Gastrocnemius medialis (tissue), 4 donors: ENCODE results near the gene F8A3. TPM values are rescaled to one million over a fixed set of nuclear protein-coding genes. Genes with fewer than 3 reads are reported as not detected.

Source experiments
- ATAC-seq, 2 donors: fragments of 150-250 bp; one replicate each; pipeline ENCODE4 v1.9.1; 2016
- DNase-seq, 2 donors: peaks; one replicate each; pipeline ENCODE4 v3.0.0-alpha.2; 2019
- H3K27ac ChIP-seq, 4 donors: fragments of 200-600 bp; sonication (generic); 1 replicate in 1 of 4; 2 replicates in 3 of 4; pipeline ENCODE4 v1.5.1; 2016 to 2018; ENCODE audit warnings: mild to moderate bottlenecking in 2 of 4, moderate library complexity in 1 of 4
- H3K27me3 ChIP-seq, 3 donors: fragments of 200-600 bp; sonication (generic) in 2 of 3; 1 replicate in 1 of 3; 2 replicates in 2 of 3; pipeline versions ENCODE4 v1.5.1 to v1.6.0; 2016 to 2019; ENCODE audit warnings: mild to moderate bottlenecking in 1 of 3, moderate library complexity in 1 of 3
- H3K36me3 ChIP-seq, 2 donors: fragments of 200-600 bp; sonication (generic) in 1 of 2; one replicate each; pipeline ENCODE4 v1.5.1; 2017 to 2018
- H3K4me1 ChIP-seq, 2 donors: fragments of 200-600 bp; sonication (generic) in 1 of 2; one replicate each; pipeline ENCODE4 v1.5.1; 2016 to 2017; ENCODE audit warnings: mild to moderate bottlenecking in 2 of 2
- H3K4me3 ChIP-seq, 4 donors: fragments of 200-600 bp; sonication (generic) in 3 of 4; 1 replicate in 1 of 4; 2 replicates in 3 of 4; pipeline ENCODE4 v1.5.1; 2016 to 2019; ENCODE audit warnings: mild to moderate bottlenecking in 2 of 4
- H3K9me3 ChIP-seq, 3 donors: fragments of 200-600 bp; sonication (generic) in 2 of 3; 1 replicate in 1 of 3; 2 replicates in 2 of 3; pipeline ENCODE4 v1.5.1; 2016 to 2019
- POLR2A ChIP-seq, 2 donors: fragments of 450-650 bp; IDR thresholded peaks; one replicate each; pipeline ENCODE4 v1.6.1; 2017; ENCODE audit warnings: antibody characterized with exemption in 2 of 2, mild to moderate bottlenecking in 2 of 2, moderate library complexity in 2 of 2
- in situ Hi-C, 4 donors: fragments of 200-750 bp; cut with MboI; loops; one replicate each; pipeline versions ENCODE4 v1.15.0 to v1.8.0; 2017; ENCODE audit warnings: low sequenced_read_pairs in 4 of 4
- intact Hi-C: fragments of 100-400 bp; cut with DNase I; formaldehyde crosslinking; loops from one replicate; pipeline ENCODE4 v1.15.1; 2023; ENCODE audit warnings: low total_unique reads
- microRNA-seq, 2 donors: library from miRNA; unstranded; fragments of <30 nt; microRNA quantifications; one replicate each; pipeline ENCODE4, GENCODE V29; 2016; ENCODE audit warnings: borderline replicate concordance in 2 of 2
- total RNA-seq, 4 donors: library from RNA; depleted of rRNA; stranded (reverse); fragments of >200 nt; gene quantifications; one replicate each; pipeline versions ENCODE4 v1.1.0 to v1.2.3, GENCODE V29; 2016
- TF ChIP-seq, protein P1 (sequence below), 5 experiments: fragments of 450-650 bp in 3 of 5; fragments of 200-600 bp in 2 of 5; sonication (generic) in 2 of 5; IDR thresholded peaks in 4 of 5; conservative IDR thresholded peaks in 1 of 5; 1 replicate in 4 of 5; 2 replicates in 1 of 5; pipeline ENCODE4 v1.5.1; 2016 to 2019; ENCODE audit warnings: antibody characterized with exemption in 5 of 5, mild to moderate bottlenecking in 3 of 5, moderate library complexity in 3 of 5

The F8A3 gene
- total RNA-seq, 4 donors from 2014 or later, result 6.8 to 15.5 (median 11.9) TPM

DNA sequence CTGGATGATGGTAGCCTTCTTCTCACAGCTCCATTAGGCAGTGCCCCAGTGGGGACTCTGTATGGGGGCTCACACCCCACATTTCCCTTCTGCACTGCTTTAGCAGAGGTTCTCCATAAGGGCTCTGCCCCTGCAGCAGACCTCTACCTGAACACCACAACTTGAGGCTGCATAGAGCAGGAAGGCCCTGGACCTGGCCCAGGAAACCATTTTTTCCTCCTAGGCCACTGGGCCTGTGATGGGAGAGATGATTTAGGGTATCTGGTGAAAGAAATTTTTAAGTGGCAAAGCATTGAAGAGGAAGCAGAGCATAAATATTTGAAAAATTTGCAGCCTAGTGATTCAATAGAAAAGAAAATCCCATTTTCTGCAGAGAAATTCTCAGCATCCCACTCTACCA lies 17.3 kb downstream of the F8A3 start:
- ATAC-seq (no peak), DNase-seq (no peak)
- H3K36me3 ChIP-seq, result no peaks in the 10 kb centered on the region
- H3K27ac ChIP-seq, result no peak overlapping the region
- no peaks in the 10 kb centered on the region for H3K27me3 ChIP-seq
- intact Hi-C loops, result no loop called here
- H3K4me1 ChIP-seq, result no peaks in the 10 kb centered on the region
- no peak overlapping the region for H3K4me3 ChIP-seq
- no peak for TF ChIP-seq POLR2A (IDR thresholded peaks at IDR 0.05)
- TF ChIP-seq, protein P1, sequence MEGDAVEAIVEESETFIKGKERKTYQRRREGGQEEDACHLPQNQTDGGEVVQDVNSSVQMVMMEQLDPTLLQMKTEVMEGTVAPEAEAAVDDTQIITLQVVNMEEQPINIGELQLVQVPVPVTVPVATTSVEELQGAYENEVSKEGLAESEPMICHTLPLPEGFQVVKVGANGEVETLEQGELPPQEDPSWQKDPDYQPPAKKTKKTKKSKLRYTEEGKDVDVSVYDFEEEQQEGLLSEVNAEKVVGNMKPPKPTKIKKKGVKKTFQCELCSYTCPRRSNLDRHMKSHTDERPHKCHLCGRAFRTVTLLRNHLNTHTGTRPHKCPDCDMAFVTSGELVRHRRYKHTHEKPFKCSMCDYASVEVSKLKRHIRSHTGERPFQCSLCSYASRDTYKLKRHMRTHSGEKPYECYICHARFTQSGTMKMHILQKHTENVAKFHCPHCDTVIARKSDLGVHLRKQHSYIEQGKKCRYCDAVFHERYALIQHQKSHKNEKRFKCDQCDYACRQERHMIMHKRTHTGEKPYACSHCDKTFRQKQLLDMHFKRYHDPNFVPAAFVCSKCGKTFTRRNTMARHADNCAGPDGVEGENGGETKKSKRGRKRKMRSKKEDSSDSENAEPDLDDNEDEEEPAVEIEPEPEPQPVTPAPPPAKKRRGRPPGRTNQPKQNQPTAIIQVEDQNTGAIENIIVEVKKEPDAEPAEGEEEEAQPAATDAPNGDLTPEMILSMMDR (IDR thresholded peaks at IDR 0.05 in 4 of 5, conservative IDR thresholded peaks at IDR 0.05 in 1 of 5), result no peak
- H3K9me3 ChIP-seq, result no peaks in the 10 kb centered on the region
- in situ Hi-C loops, result no loop called here

GRCh38 chrX:155435744-155436112 lies 22.7 kb downstream of the F8A3 start:
- Histone ChIP-seq H3K4me1 (no peaks in the 10 kb centered on the region), H3K27me3 (no peaks in the 10 kb centered on the region), H3K27ac (no peak overlapping the region), H3K9me3 (no peaks in the 10 kb centered on the region), H3K4me3 (no peak overlapping the region), H3K36me3 (no peaks in the 10 kb centered on the region)
- no peak for ATAC-seq
- TF ChIP-seq, protein P1 (IDR thresholded peaks at IDR 0.05 in 4 of 5, conservative IDR thresholded peaks at IDR 0.05 in 1 of 5), result no peak
- no peak for TF ChIP-seq POLR2A (IDR thresholded peaks at IDR 0.05)
- intact Hi-C loops (no loop called here), in situ Hi-C loops (no loop called here)
- DNase-seq, result no peak

GRCh38 chrX:155434906-155435743 lies 23.3 kb downstream of the F8A3 start:
- no peaks in the 10 kb centered on the region for H3K4me1 ChIP-seq
- no peak for TF ChIP-seq POLR2A (IDR thresholded peaks at IDR 0.05)
- TF ChIP-seq, protein P1 (IDR thresholded peaks at IDR 0.05 in 4 of 5, conservative IDR thresholded peaks at IDR 0.05 in 1 of 5), result no peak
- in situ Hi-C loops (no loop called here), intact Hi-C loops (no loop called here)
- no peaks in the 10 kb centered on the region for H3K27me3 ChIP-seq
- ATAC-seq (no peak), DNase-seq (no peak)
- H3K4me3 ChIP-seq, result no peak overlapping the region
- H3K36me3 ChIP-seq, result no peaks in the 10 kb centered on the region
- H3K27ac ChIP-seq, result no peak overlapping the region
- no peaks in the 10 kb centered on the region for H3K9me3 ChIP-seq

DNA sequence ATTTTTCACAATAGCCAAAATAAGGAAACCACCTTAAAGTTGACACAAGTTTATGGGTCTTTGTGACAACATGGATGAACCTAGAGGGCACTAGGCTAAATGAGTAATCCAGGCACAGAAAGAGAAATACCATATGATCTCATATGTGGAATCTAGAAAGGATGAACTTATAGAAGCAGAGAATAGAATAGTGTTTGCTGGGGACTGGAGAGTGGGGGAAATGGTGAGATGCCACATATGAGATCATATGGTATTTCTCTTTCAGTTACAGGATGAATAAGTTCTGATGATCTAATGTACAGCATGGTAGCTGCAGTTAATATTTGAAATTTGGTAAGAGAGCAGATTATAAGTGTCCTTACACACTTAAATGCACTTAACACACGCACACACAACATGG lies 40.7 kb downstream of the F8A3 start:
- intact Hi-C loops, result no loop called here
- Histone ChIP-seq H3K9me3 (no peaks in the 10 kb centered on the region), H3K36me3 (no peaks in the 10 kb centered on the region), H3K4me3 (no peak overlapping the region), H3K27me3 (no peaks in the 10 kb centered on the region), H3K4me1 (no peaks in the 10 kb centered on the region), H3K27ac (no peak overlapping the region)
- in situ Hi-C loops, result no loop called here
- DNase-seq (no peak), ATAC-seq (no peak)
- TF ChIP-seq POLR2A (IDR thresholded peaks at IDR 0.05), result no peak
- TF ChIP-seq, protein P1 (IDR thresholded peaks at IDR 0.05 in 4 of 5, conservative IDR thresholded peaks at IDR 0.05 in 1 of 5), result no peak

Small RNA genes lying within 50 kb of the gene (microRNA-seq; reads per million reads assigned to microRNA genes)
- 0 reads per million in 2 donors for gene MIR1184-3

Other genes starting within 250 kb of the F8A3 start
- 10 to 100 TPM; 53.6 to 79.9 (median 72.1) TPM for gene VBP1, start 242.2 kb downstream of the F8A3 start, total RNA-seq
- gene RAB39B, start 194.1 kb downstream of the F8A3 start, total RNA-seq, result under 1 TPM in 1 of 4 donors, not detected in 3; 0.13 TPM
- gene CLIC2, start 124.0 kb downstream of the F8A3 start, total RNA-seq, result 10 to 100 TPM in 1 of 4 donors, 1 to 10 TPM in 3; 4.5 to 13.3 (median 7.7) TPM
- not detected for gene F8A2, start 76.5 kb downstream of the F8A3 start, total RNA-seq
- gene SPRY3, start 154.0 kb upstream of the F8A3 start, total RNA-seq, result 1 to 10 TPM in 2 of 4 donors, under 1 TPM in 2; 0.40 to 1.3 (median 0.95) TPM
- 10 to 100 TPM; 13.7 to 25.7 (median 17.4) TPM for gene TMLHE, start 154.3 kb upstream of the F8A3 start, total RNA-seq